GM15510 (cell line): Measurements from ENCODE around the gene PPM1M.

ENCODE experiments used
- POLR2A ChIP-seq: IDR thresholded peaks from 3 replicates; pipeline ENCODE4 v1.6.1; 2011; ENCODE audit warnings: borderline replicate concordance; ENCODE audit not compliant: insufficient read length; ENCODE audit errors: extremely low read depth

PPM1M gene

GRCh38 chr3:52257911-52258310 lies 12.4 kb downstream of the PPM1M start:
- TF ChIP-seq POLR2A: no peak

GRCh38 chr3:52259035-52259434 lies 13.5 kb downstream of the PPM1M start:
- TF ChIP-seq POLR2A: no peak

- TF ChIP-seq POLR2A: no peak
These were observed 13.9 kb downstream of the PPM1M start for GRCh38 chr3:52259448-52259847.

- no peak for TF ChIP-seq POLR2A
These were observed 16.9 kb downstream of the PPM1M start for GRCh38 chr3:52262447-52262846.

- TF ChIP-seq POLR2A: no peak
These were observed 19.8 kb downstream of the PPM1M start for GRCh38 chr3:52265387-52265786.

GRCh38 chr3:52268036-52268435 lies 22.5 kb downstream of the PPM1M start:
- no peak for TF ChIP-seq POLR2A

GRCh38 chr3:52269776-52270175 lies 24.2 kb downstream of the PPM1M start:
- no peak for TF ChIP-seq POLR2A

- no peak for TF ChIP-seq POLR2A
These were observed 24.7 kb downstream of the PPM1M start for GRCh38 chr3:52270252-52270754.

GRCh38 chr3:52272831-52273230 lies 27.3 kb downstream of the PPM1M start:
- TF ChIP-seq POLR2A: no peak

GRCh38 chr3:52277071-52277964 lies 31.8 kb downstream of the PPM1M start:
- peak; percentile 59 for TF ChIP-seq POLR2A

- TF ChIP-seq POLR2A: no peak
These were observed 32.5 kb downstream of the PPM1M start for GRCh38 chr3:52277972-52278509.

- TF ChIP-seq POLR2A: peak; percentile 96
These were observed 33.0 kb downstream of the PPM1M start, which contains the start of gene WDR82 for GRCh38 chr3:52278510-52279069. Gene WDR82, minus strand, starts transcription at chr3:52278649. Its CDS starts 288 bp downstream, at chr3:52278361.

GRCh38 chr3:52279596-52279995 lies 34.0 kb downstream of the PPM1M start:
- no peak for TF ChIP-seq POLR2A

- TF ChIP-seq POLR2A: no peak
These were observed 34.5 kb downstream of the PPM1M start for GRCh38 chr3:52280050-52280461.
